ENCODE results near the gene RIOK1.
"Not testable (repeated sequence)": the region's sequence is repeated elsewhere in the genome, so short reads cannot be mapped to it uniquely, and the experiment has no call there.

RIOK1 gene

GRCh38 chr6:7389451-7390225, at the start of gene RIOK1, which contains the start of gene CAGE1:
Gene RIOK1 (plus strand): TSS chr6:7389808. CDS start chr6:7390003, 195 bp downstream.
Gene CAGE1 (minus strand): TSS chr6:7389742. CDS start chr6:7387173, 2,569 bp downstream.
- DNase-seq (ENCODE audit: insufficient read length, low spot score) (peak; percentile 88), FAIRE-seq (no peak)
- TF ChIP-seq, protein P1, sequence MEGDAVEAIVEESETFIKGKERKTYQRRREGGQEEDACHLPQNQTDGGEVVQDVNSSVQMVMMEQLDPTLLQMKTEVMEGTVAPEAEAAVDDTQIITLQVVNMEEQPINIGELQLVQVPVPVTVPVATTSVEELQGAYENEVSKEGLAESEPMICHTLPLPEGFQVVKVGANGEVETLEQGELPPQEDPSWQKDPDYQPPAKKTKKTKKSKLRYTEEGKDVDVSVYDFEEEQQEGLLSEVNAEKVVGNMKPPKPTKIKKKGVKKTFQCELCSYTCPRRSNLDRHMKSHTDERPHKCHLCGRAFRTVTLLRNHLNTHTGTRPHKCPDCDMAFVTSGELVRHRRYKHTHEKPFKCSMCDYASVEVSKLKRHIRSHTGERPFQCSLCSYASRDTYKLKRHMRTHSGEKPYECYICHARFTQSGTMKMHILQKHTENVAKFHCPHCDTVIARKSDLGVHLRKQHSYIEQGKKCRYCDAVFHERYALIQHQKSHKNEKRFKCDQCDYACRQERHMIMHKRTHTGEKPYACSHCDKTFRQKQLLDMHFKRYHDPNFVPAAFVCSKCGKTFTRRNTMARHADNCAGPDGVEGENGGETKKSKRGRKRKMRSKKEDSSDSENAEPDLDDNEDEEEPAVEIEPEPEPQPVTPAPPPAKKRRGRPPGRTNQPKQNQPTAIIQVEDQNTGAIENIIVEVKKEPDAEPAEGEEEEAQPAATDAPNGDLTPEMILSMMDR (IDR thresholded peaks at IDR 0.05; ENCODE audit: insufficient read depth, missing control alignments), result no peak

DNA sequence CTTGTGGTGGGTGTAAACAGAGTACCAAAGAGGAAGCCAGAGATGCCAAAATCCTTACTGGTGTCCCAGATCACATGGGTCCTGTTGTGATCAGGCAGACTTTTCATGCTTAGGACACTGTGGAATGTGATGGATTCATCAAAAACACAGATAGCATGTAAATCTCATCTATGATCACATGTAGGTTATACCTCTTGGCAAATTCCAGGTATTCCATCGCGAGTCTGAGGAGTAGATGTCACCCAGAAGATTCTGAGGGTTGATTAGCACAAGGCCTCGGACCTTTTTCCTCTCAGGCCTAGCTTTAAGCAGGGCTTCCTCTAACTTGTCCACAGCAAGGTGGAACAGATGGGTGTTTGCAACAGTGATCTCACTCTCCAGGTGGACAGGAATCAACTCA, 48.3 kb upstream of the RIOK1 start:
- TF ChIP-seq, protein P1 (IDR thresholded peaks at IDR 0.05; ENCODE audit: insufficient read depth, missing control alignments), result no peak
- FAIRE-seq (no peak), DNase-seq (ENCODE audit: insufficient read length, low spot score) (no peak)

DNA sequence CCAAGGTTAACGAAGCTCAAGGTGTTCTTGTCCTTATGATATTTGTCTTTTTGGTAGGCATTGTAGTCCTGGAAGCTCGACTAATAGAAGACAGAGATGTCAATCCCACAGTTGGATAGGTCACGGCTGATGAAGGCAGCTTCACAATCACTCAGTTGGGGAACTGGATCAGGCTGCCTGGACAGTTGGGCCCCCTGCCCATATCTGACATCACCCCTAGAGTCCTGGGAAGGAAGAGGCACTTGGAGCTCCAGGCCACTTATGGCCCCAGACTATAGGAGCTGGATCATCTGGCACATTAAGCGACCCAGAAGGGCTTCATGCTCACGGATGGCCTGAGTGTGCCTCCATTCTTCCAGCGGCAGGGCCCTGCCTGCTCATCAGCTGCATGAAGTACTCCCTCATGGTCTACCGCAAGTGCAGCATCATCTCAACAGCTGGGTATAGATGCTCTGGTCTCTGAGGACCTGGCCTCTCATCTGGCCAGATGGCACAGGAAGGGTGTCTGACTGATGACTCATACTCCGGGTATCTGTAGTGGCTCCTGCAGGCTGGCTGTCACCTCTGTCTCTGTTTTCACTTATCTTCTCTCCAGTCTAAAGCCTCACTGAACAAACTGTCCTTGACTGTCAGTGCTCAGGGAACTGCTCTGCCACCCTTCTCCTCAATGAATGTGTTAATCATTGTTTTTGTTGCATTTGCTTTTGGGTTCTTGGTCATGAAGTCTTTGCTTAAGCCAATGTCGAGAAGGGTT, 47.4 kb upstream of the RIOK1 start:
- FAIRE-seq, result no peak
- no peak for DNase-seq (ENCODE audit: insufficient read length, low spot score)
- TF ChIP-seq, protein P1 (IDR thresholded peaks at IDR 0.05; ENCODE audit: insufficient read depth, missing control alignments), result no peak

GRCh38 chr6:7343546-7344475, 45.8 kb upstream of the RIOK1 start:
- TF ChIP-seq, protein P1 (IDR thresholded peaks at IDR 0.05; ENCODE audit: insufficient read depth, missing control alignments), result no peak

DNA sequence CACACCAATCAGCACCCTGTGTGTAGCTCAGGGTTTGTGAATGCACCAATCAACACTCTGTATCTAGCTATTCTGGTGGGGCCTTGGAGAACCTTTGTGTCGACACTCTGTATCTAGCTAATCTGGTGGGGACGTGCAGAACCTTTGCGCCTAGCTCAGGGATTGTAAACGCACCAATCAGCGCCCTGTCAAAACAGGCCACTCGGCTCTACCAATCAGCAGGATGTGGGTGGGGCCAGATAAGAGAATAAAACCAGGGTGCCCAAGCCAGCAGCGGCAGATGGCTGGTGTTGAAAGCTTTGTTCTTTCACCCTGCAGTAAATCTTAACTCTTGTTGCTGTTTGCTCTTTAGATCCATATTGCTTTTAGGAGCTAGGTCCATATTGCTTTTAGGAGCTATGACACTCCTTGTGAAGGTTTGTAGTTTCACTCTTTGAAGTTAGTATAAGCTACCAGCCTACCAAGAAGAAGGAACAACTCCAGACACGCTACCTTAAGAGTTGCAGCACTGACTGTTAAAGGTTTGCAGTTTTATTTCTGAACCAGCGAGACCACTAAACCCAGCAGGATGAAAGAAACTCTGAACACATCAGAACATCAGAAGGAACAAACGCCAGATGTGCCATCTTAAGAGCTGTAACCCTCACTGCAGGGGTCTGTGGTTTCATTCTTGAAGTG, 44.7 kb upstream of the RIOK1 start:
- FAIRE-seq; DNase-seq (ENCODE audit: insufficient read length, low spot score): not testable (repeated sequence)

More at GRCh38 chr6:7343546-7344475, 45.8 kb upstream of the RIOK1 start:
- DNase-seq (ENCODE audit: insufficient read length, low spot score) (no peak), FAIRE-seq (no peak)

DNA sequence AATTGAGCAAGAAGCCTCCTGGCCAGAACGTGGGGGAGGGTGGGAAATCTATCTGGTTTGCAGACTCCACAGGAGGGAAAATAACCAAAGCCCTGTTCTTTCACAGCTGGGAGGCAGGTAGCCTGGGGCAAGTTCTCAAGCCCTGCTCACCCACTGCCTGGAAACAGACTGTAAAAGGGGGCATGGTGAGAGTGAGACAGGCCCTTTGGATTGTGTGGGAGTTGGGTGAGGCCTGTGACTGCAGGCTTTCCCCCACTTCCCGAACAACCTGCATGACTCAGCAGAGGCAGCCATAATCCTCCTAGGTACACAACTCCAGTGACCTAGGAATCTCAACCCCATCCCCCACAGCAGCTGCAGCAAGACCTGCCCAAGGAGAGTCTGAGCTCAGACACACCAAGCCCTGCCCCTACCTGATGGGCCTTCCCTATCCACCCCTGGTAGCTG, 42.0 kb upstream of the RIOK1 start:
- not testable (repeated sequence) for FAIRE-seq; DNase-seq (ENCODE audit: insufficient read length, low spot score)

- not testable (repeated sequence) for DNase-seq (ENCODE audit: insufficient read length, low spot score); FAIRE-seq
Observed at GRCh38 chr6:7350591-7350990, 39.0 kb upstream of the RIOK1 start.

- not testable (repeated sequence) for FAIRE-seq; DNase-seq (ENCODE audit: insufficient read length, low spot score)
Observed at GRCh38 chr6:7351916-7352315, 37.7 kb upstream of the RIOK1 start.

All from D721Med (cell line).